HepG2 (cell line): ENCODE results near the gene ZNF101. TPM values are rescaled to one million over a fixed set of nuclear protein-coding genes. Genes with fewer than 3 reads are reported as not detected.

Source experiments
- ATAC-seq: fragments of 200-7000 bp; cut with Tn5 transposase; 3 replicates; pipeline ENCODE4 v1.9.1; 2020; ENCODE audit warnings: mild to moderate bottlenecking, moderate library complexity
- BruUV-seq: library from RNA; stranded (reverse); fragments of 400-500 nt; replicated peaks from 2 replicates; lab custom pipeline; 2021; lab: Mats Ljungman, UMichigan
- CTCF ChIA-PET: fragments of 300-600 bp; formaldehyde crosslinking; extraction: SDS; loops from one replicate; lab custom pipeline; 2021; ENCODE audit warnings: low total read pairs, inconsistent platforms, low intra/inter-chr PET ratio; lab: Yijun Ruan, JAX
- POLR2A ChIA-PET: fragments of 350-600 bp; sonication (Branson Sonifier 250); formaldehyde crosslinking; loops from one replicate; lab custom pipeline; 2020; ENCODE audit warnings: antibody characterized with exemption, inconsistent platforms; lab: Yijun Ruan, JAX
- DNase-seq: peaks from one replicate; pipeline ENCODE4 v3.0.0-alpha.2; 2015; ENCODE audit warnings: low spot score
- FAIRE-seq: peaks from 3 replicates; lab custom pipeline; 2011; peaks lifted over from hg19 to GRCh38; lab: Jason Lieb, UNC
- H2AFZ ChIP-seq: one replicate; pipeline ENCODE4 v1.6.1; 2011; ENCODE audit warnings: low read length, inconsistent platforms
- H3K27ac ChIP-seq: fragments of 300-600 bp; 3 replicates; pipeline ENCODE4 v1.8.0; 2011; ENCODE audit warnings: mixed run types, mild to moderate bottlenecking, mixed read lengths, low read length, inconsistent platforms; ENCODE audit not compliant: insufficient read depth; ENCODE audit errors: extremely low read length
- H3K27me3 ChIP-seq, 2 experiments: fragments of 200-600 bp in 1 of 2; 2 replicates in 1 of 2; 3 replicates in 1 of 2; pipeline versions ENCODE4 v1.6.0 to v1.8.0; 2011; ENCODE audit warnings: low read length in 2 of 2, mild to moderate bottlenecking in 2 of 2, moderate library complexity in 2 of 2, inconsistent platforms in 1 of 2; ENCODE audit not compliant: insufficient read depth in 2 of 2, control insufficient read depth in 1 of 2
- H3K36me3 ChIP-seq, 2 experiments: fragments of 200-600 bp in 1 of 2; replicated peaks in 1 of 2; 2 replicates in 1 of 2; 3 replicates in 1 of 2; pipeline versions ENCODE4 v1.5.1 to v1.8.0; 2011; ENCODE audit warnings: low read length in 2 of 2, inconsistent platforms in 1 of 2; ENCODE audit not compliant: insufficient read depth in 2 of 2, control insufficient read depth in 1 of 2
- H3K4me1 ChIP-seq: 2 replicates; pipeline ENCODE4 v1.5.1; 2012; ENCODE audit warnings: low read length, inconsistent platforms; ENCODE audit not compliant: insufficient read depth
- H3K4me2 ChIP-seq: 2 replicates; pipeline ENCODE4 v1.6.0; 2011; ENCODE audit warnings: low read depth, low read length, inconsistent platforms
- H3K4me3 ChIP-seq, 3 experiments: fragments of 200-600 bp in 1 of 3; sonication (generic), shearing (Covaris generic) in 1 of 3; replicated peaks in 1 of 3; 2 replicates each; pipeline ENCODE4 v1.5.1; 2011 to 2016; ENCODE audit warnings: low read length in 3 of 3, inconsistent platforms in 2 of 3, low read depth in 2 of 3, mild to moderate bottlenecking in 2 of 3, control low read depth in 1 of 3, mixed read lengths in 1 of 3; ENCODE audit not compliant: insufficient read depth in 1 of 3
- H3K79me2 ChIP-seq: one replicate; pipeline ENCODE4 v1.6.1; 2011; ENCODE audit warnings: low read length, inconsistent platforms; ENCODE audit not compliant: insufficient read depth
- H3K9ac ChIP-seq: 2 replicates; pipeline ENCODE4 v1.6.0; 2011; ENCODE audit warnings: mild to moderate bottlenecking, low read depth, low read length, inconsistent platforms; ENCODE audit not compliant: insufficient read depth
- H3K9me3 ChIP-seq: 2 replicates; pipeline ENCODE4 v1.5.1; 2012; ENCODE audit warnings: mild to moderate bottlenecking, low read length
- H4K20me1 ChIP-seq: 2 replicates; pipeline ENCODE4 v1.6.0; 2011; ENCODE audit warnings: inconsistent platforms, mild to moderate bottlenecking, low read length, moderate library complexity; ENCODE audit not compliant: insufficient read depth
- ERF ChIP-seq: IDR thresholded peaks from 2 replicates; pipeline ENCODE4 v1.6.1; 2018; ENCODE audit warnings: missing biosample characterization, missing genetic modification reagents
- HMGXB4 ChIP-seq, 2 experiments: sonication (generic) in 1 of 2; formaldehyde crosslinking in 1 of 2; IDR thresholded peaks; 2 replicates each; pipeline versions ENCODE4 v1.4.0 to v1.6.1; 2018 to 2020; ENCODE audit warnings: missing genetic modification reagents in 2 of 2, borderline replicate concordance in 1 of 2, low read depth in 1 of 2, mild to moderate bottlenecking in 1 of 2, missing biosample characterization in 1 of 2
- MATR3 ChIP-seq: sonication (generic); formaldehyde crosslinking; IDR thresholded peaks from 2 replicates; pipeline ENCODE4 v1.4.0; 2020; ENCODE audit warnings: missing genetic modification reagents
- MYPOP ChIP-seq: sonication (generic); formaldehyde crosslinking; IDR thresholded peaks from 2 replicates; pipeline ENCODE4 v1.8.1; 2023; ENCODE audit warnings: mild to moderate bottlenecking, moderate library complexity, missing genetic modification reagents
- REXO4 ChIP-seq: sonication (generic); formaldehyde crosslinking; IDR thresholded peaks from 2 replicates; pipeline ENCODE4 v1.8.0; 2022; ENCODE audit warnings: missing genetic modification reagents, mild to moderate bottlenecking, borderline replicate concordance
- TSC22D2 ChIP-seq: sonication (generic); formaldehyde crosslinking; IDR thresholded peaks from 2 replicates; pipeline ENCODE4 v1.5.1; 2020; ENCODE audit warnings: missing genetic modification reagents, mild to moderate bottlenecking, borderline replicate concordance
- ZBTB49 ChIP-seq: sonication (generic); formaldehyde crosslinking; IDR thresholded peaks from 2 replicates; pipeline ENCODE4 v1.4.0; 2020; ENCODE audit warnings: missing genetic modification reagents, borderline replicate concordance
- ZFP37 ChIP-seq: sonication (generic); formaldehyde crosslinking; IDR thresholded peaks from 2 replicates; pipeline ENCODE4 v1.4.0; 2020; ENCODE audit warnings: missing genetic modification reagents, borderline replicate concordance
- ZNF232 ChIP-seq: sonication (generic); formaldehyde crosslinking; IDR thresholded peaks from 2 replicates; pipeline ENCODE4 v1.4.0; 2020; ENCODE audit warnings: missing genetic modification reagents, borderline replicate concordance
- ZNF326 ChIP-seq: sonication (generic); formaldehyde crosslinking; IDR thresholded peaks from 2 replicates; pipeline ENCODE4 v1.4.0; 2020; ENCODE audit warnings: missing genetic modification reagents, borderline replicate concordance
- ZNF430 ChIP-seq: sonication (generic); formaldehyde crosslinking; IDR thresholded peaks from 2 replicates; pipeline ENCODE4 v1.9.0; 2021; ENCODE audit warnings: mild to moderate bottlenecking, missing genetic modification reagents
- ZNF556 ChIP-seq: sonication (generic); formaldehyde crosslinking; IDR thresholded peaks from 2 replicates; pipeline ENCODE4 v1.4.0; 2020; ENCODE audit warnings: mild to moderate bottlenecking, missing genetic modification reagents, borderline replicate concordance
- ZNF709 ChIP-seq: sonication (generic); formaldehyde crosslinking; IDR thresholded peaks from 2 replicates; pipeline ENCODE4 v1.5.0; 2020; ENCODE audit warnings: mild to moderate bottlenecking, missing genetic modification reagents
- WGBS: methylation state at CpG from one replicate; pipeline ENCODE4 v1.1.6; 2017; ENCODE audit warnings: low lambda C conversion rate; 5-methylcytosine and 5-hydroxymethylcytosine counted together
- in situ Hi-C: cut with HindIII; loops from 2 replicates; pipeline ENCODE4 v1.10.0; 2017; ENCODE audit warnings: low pct_unique_long_range_greater_than_20kb; ENCODE audit not compliant: extremely low pct_ligation_motif_present
- intact Hi-C: fragments of 100-400 bp; cut with micrococcal nuclease; formaldehyde crosslinking; loops from one replicate; pipeline ENCODE4 v1.10.0; 2022; ENCODE audit not compliant: unreplicated experiment
- polyA plus RNA-seq, 8 experiments: library from polyadenylated mRNA; depleted of rRNA in 3 of 8; stranded (reverse) in 7 of 8; unstranded in 1 of 8; fragments of >200 nt; fragmentation: Illumina TruSeq in 4 of 8; extraction: Trizol in 4 of 8; gene quantifications; 2 replicates each; pipeline versions ENCODE4 v1.2.1 to v1.2.3, GENCODE V29; 2011 to 2016; ENCODE audit warnings: low read depth in 4 of 8, missing spikeins in 1 of 8, mixed read lengths in 1 of 8; ENCODE audit not compliant: insufficient read depth in 1 of 8
- total RNA-seq, 5 experiments: library from RNA; depleted of rRNA; stranded (reverse); fragments of >200 nt; fragmentation: Illumina TruSeq; extraction: Trizol; gene quantifications; 2 replicates each; pipeline ENCODE4 v1.2.3, GENCODE V29; 2016; ENCODE audit warnings: low read depth in 1 of 5

The ZNF101 gene
- total and polyA plus RNA-seq, 2 of the 13 experiments (the other 11 are each of a cell fraction or from before 2014, with no cell fraction given), result 12.9 to 28.9 TPM

GRCh38 chr19:19721896-19722295, 53.3 kb downstream of the ZNF101 start (continued):
- no peak for TF ChIP-seq HMGXB4 (CRISPR knock-in tag; IDR thresholded peaks at IDR 0.05; ENCODE audit: borderline replicate concordance in 1 of 2, low read depth in 1 of 2)

GRCh38 chr19:19732579-19733501, 64.2 kb downstream of the ZNF101 start, which contains the start of gene ZNF14:
ZNF14 (minus strand) TSS chr19:19733112; CDS start chr19:19732958, 154 bp downstream.
- in situ Hi-C loops, result no loop called here
- Histone ChIP-seq H3K9ac (peak within 1 kb of the TSS; percentile 79), H3K9me3 (peaks cover 26% of the 10 kb centered on the region), H3K4me2 (peak within 1 kb of the TSS; percentile 84), H3K27ac (peak within 1 kb of the TSS; percentile 72), H2AFZ (peak within 1 kb of the TSS; percentile 99), H3K79me2 (peaks cover 37% of the 10 kb centered on the region), H4K20me1 (peaks cover 5% of the 10 kb centered on the region), H3K36me3 (peaks cover 0 to 13% of the 10 kb centered on the region in 2 experiments; a peak in 2 of 5 replicates), H3K27me3 (no peaks in the 10 kb centered on the region; a peak in 1 of 5 replicates), H3K4me3 (peak within 1 kb of the TSS; percentile 75 to 90 (median 80)), H3K4me1 (peaks cover 10% of the 10 kb centered on the region)
- ChIA-PET CTCF (no interaction called here), POLR2A (interaction anchor here (0.6 to 2.3 kb wide), 6 partner anchors 10 to 1596 kb away, joined by 3 to 31 read pairs (median 6); partner anchors contain the start of genes ATP13A1, ZNF101 and ZNF253)
- intact Hi-C loops, result loop anchor here (1.0 to 2.0 kb wide), 2 partner anchors 43 to 64 kb away; partner anchors contain the start of gene ZNF101
- BruUV-seq, result no TSS peak
- peak; percentile 91 for DNase-seq
- 1% methylated on average over 14 of the region's 61 CpGs for WGBS
- FAIRE-seq, result peak; percentile 44
- peak; percentile 99 for ATAC-seq
- peak; percentile 73; the same call in 1 of the 2 replicates for TF ChIP-seq ZNF709 (CRISPR knock-in tag)
- peak; percentile 80; the same call in 1 of the 2 replicates for TF ChIP-seq MYPOP
- TF ChIP-seq ZNF326 (CRISPR knock-in tag), result no peak
- TF ChIP-seq ZBTB49 (CRISPR knock-in tag), result no peak
- TF ChIP-seq ZNF556 (CRISPR knock-in tag), result peak; percentile 32; the same call in 1 of the 2 replicates
- TF ChIP-seq ZFP37 (CRISPR knock-in tag), result no peak
- TF ChIP-seq ZNF232 (CRISPR knock-in tag), result peak; percentile 81; the same call in 1 of the 2 replicates
- no peak for TF ChIP-seq MATR3 (CRISPR knock-in tag)
- no peak for TF ChIP-seq REXO4 (CRISPR knock-in tag)
- TF ChIP-seq TSC22D2 (CRISPR knock-in tag), result 0 out of 2 replicates have a peak, but pooled peaks have one; percentile 29
- TF ChIP-seq ZNF430 (CRISPR knock-in tag), result 0 out of 2 replicates have a peak, but pooled peaks have one; percentile 56
- TF ChIP-seq ERF (CRISPR knock-in tag), result no peak; the same call in 1 of the 2 replicates
